Iris pigment epithelial cell (primary cell): ENCODE data around the gene LCP1.
"Not testable (repeated sequence)": the region's sequence is repeated elsewhere in the genome, so short reads cannot be mapped to it uniquely, and the experiment has no call there.

Experiments
- DNase-seq: peaks from one replicate; pipeline ENCODE4 v3.0.0-alpha.2; 2011; ENCODE audit warnings: low read depth

The LCP1 gene

DNA sequence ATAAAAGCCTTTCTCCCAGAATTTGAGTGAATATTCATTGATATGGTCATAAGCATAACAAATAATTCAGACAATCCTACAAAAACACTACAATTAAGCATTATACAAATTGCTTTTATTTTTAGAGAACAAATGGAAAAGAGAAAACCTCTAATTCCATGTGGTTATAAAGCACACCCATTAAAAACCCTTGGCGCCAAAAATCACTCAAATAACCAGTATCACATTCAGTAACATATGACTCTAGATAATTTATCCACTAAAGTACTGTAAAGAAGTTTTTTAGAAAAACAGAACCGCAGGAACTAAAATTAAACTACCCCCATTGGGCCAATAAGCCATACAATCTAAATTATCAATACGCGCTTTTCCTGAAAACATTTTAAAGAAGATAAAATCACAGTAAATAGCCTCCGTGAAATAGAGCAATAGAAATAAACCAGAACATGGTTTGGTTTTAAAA is 569 bp downstream of the LCP1 start:
- no peak for DNase-seq

DNA sequence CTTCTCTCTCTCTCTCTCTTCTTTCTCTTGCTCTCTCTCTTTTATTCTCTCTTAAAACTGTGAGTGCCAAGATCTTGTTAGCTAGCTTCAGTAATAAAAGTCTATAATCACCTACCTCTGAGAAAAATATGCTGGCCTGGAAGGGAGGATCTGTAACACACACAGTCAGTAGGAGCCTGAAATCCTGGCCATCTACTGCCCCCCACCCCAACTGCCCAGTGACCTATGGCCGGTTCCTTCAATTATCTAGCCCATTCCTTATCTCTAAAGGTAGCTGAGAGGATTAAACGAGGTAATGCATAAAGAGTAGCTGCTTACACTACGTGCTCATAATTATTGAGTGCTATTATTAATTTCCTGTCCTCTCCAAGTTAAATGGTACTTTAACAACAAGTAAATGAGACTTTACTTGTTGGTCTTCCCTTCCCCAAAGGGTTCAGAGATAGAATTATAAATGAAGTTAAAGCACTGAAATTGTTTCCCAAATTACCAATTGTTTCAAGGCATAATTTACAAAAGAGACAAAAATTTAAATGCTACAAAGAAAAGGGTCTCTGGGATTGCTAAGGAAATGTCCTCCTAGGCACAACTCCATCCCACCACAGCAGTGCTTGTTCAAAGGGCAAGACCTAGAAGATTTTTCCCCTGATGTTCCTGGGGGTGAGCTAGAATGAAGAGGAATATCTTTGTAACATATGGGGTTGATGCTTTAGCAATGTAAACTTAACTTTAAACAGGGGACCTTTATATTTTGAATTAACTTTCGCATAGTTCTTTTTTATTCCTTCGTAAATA is 1.8 kb downstream of the LCP1 start:
- DNase-seq, result no peak

- no peak for DNase-seq
Observed at GRCh38 chr13:46179491-46179908, 2.5 kb downstream of the LCP1 start.

GRCh38 chr13:46178821-46179220 is 3.2 kb downstream of the LCP1 start:
- DNase-seq, result no peak

- DNase-seq, result no peak
Observed at GRCh38 chr13:46178143-46178542, 3.8 kb downstream of the LCP1 start.

GRCh38 chr13:46176756-46177155 is 5.2 kb downstream of the LCP1 start:
- DNase-seq, result no peak

DNA sequence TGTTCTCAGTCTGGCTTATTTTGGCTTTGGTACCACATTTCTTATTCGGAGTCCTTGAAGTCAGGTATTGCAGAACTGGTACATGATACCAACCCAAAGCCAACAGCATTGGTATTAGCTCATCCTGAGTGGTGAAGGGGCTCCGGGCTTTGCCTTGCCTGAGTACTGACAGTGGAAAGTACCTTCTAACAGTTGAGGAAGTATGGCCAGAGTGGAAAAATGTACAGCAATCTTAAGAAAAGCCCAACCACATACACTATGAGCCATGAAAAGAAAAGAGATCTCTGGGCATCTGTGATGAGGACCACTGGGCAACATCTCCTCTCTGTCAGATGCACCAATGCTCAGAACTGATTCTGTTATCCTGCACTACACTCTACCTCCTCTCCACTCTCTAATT is 8.3 kb downstream of the LCP1 start:
- no peak for DNase-seq

GRCh38 chr13:46172531-46172991 is 9.4 kb downstream of the LCP1 start:
- no peak for DNase-seq

- no peak for DNase-seq
Observed at GRCh38 chr13:46171739-46172138, 10.2 kb downstream of the LCP1 start.

DNA sequence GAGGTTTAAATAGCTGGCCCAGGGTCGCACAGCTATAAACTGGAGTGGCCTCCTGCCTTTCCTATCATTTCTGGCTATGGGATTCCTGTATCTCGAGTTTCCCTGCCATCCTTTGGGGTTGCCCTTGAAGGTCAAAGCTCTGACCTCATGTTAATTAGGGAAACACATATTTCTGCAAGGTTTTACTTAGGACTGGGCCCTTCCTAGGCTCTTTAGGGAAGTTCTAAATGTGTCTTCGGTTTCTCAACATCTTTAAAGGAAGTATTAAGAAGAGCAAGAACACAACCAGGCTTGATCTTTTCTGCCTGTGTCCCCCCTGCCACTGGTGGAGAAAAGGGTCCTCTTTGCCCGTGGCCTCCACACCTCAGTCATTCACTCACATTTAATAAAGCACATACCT is 10.8 kb downstream of the LCP1 start:
- no peak for DNase-seq

GRCh38 chr13:46170687-46171086 is 11.3 kb downstream of the LCP1 start:
- no peak for DNase-seq

- DNase-seq, result no peak
Observed at GRCh38 chr13:46170268-46170667, 11.7 kb downstream of the LCP1 start.

DNA sequence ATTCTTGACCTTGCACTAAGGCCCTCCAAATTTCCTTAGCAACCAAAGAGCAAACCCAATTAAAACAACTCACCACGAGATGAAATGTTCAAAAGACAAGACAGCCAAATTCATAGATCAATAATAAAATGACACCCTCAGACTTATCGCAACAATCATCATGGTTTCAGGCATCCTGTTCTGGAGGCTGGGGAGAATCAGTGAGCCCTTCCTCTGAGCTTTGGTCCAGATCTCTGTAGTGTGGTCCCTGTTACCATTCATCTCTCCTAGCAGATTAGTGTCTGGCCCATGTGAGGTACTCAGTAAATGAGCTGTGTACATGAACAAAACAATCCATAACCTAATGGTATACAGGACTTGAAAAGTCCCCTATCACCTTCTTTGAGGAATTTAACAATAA is 12.2 kb downstream of the LCP1 start:
- no peak for DNase-seq

- DNase-seq, result no peak
Observed at GRCh38 chr13:46168783-46169182, 13.2 kb downstream of the LCP1 start.

- peak; percentile 23 for DNase-seq
Observed at GRCh38 chr13:46168341-46168740, 13.6 kb downstream of the LCP1 start.

DNA sequence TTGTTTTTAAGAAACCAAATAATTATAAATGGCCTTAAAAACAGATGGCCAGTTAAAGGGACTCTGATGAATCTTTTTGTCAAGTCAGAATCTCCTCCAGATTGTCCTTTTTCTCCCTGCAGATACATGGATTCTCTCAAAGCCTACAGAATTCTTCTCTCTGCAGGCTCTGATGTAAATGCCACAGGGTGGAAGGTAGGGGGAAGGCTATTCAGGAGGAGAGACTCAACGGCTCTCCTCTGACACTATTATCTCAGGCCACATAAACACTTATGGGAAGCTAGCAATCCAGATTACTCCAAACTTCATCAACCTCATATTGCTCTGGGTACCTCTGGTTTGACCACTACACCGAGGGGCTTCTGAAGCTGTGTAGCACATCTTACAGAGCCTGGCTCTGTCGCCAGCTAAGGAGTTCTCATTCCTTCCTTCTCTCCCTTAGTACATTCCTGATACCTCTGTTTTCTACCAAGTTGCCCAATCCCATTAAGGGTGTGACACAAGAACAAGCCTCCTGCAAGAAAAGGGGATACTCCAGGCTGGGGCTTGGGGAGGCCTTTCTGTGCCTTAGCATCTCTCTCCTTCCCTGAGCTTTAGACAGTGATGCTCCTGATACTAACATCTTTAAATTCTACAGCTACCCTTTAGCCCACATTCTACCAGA is 14.9 kb downstream of the LCP1 start:
- no peak for DNase-seq

DNA sequence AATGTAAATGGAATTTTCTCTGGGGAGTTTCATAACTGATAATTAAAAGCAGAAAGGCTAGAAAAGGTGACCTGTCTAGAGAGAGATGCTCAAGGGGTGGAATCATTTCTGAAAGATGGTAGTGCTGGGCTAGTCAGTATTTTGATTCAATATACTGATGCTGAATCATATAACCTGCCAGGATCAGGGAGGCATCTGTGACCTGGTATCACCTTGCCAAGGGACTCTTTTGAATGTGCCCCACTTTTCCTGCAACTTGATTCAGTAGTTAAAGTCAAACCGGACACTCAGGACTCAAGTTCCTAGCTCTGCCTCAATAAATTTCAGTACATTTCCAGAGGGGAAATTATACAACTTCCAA is 15.8 kb downstream of the LCP1 start:
- DNase-seq, result no peak

DNA sequence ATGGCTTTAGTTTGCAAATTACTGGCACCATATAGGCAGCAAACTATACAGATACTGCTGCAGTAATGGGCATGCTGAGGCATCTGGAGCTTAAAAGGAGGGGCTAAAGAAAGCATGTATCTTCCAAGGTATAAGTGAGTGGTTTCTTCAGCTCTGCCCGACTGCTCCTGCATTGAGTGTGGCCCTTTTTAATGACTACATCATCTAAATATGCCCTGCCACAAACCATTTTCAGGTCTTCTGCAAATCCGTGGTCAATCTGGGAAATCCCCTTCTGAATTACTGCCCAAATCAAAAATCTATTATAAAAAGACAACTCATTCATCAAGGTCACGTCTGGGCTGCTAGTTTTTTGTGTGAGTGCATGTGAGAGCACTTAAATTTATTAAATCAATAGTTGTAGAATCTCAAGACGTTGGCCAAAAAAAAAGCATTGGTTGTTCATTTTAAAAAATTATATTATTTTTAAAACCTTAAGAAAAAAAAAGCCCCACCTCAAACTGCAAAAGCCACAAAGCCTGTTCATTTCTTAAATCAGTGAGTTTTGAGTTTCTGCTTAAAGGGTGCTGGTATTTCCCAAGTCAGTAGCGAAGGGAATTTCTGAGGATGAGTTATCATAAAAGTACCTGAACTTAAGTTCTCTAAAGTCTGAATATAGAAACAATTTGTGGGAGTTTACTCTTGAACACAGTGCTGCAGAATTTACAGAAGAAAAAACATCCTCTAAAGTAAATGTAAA is 16.3 kb downstream of the LCP1 start:
- peak; percentile 64 for DNase-seq

- no peak for DNase-seq
Observed at GRCh38 chr13:46164661-46165060, 17.3 kb downstream of the LCP1 start.

- not testable (repeated sequence) for DNase-seq
Observed at GRCh38 chr13:46162741-46163140, 19.2 kb downstream of the LCP1 start.

DNA sequence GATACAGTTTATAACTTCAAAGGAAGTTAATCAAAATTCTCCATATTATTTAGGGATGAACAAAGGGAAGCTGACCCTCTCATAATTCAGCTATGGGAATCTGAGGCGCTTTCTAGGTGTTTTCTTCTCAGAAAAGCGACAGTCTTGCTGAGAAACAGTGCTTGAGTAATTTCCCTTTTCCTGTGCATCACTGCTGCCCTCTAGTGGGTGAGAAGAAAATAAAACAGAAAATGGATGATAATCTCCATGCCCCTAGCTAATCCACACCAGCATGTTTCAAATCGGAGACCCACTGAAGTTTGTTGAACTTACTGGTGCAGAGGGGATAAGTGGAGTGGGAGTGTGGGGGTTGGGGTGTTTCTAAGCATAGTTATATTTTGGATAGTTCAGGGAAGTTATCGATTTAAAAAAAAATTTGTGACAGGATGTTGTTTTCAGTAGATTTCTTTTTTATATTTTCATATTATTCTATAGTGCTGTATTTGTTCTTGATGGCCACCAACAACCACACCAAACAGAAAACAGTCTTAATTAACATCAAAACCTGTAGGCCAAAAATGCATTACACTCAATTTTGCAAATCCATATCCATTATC is 21.4 kb downstream of the LCP1 start:
- DNase-seq, result peak; percentile 60

DNA sequence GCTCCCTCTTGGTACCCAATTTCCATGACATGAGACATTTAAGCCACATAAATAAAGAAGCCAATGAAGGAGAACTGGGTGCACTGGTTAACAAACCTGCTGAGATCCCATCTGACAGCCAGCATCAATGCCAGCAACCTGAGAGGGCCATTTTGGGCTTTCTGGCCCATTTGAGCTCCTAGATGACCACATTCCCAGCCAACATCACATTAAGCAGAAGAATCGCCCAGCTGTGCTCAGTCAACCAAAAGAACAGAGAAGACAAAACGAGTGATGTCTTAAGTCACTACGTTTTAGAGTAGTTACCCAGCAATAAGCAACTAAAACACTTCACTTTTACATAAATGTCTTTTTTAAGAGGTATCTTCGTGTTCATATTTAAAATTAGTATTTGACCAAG is 21.9 kb downstream of the LCP1 start:
- DNase-seq, result no peak
